GM23338 (cell line): ENCODE results near the gene PCCB.

Experiments used
- CTCF ChIP-seq, 2 experiments: fragments of 200-600 bp in 1 of 2; sonication (generic) in 1 of 2; conservative IDR thresholded peaks; 2 replicates each; pipeline versions ENCODE4 v1.5.1 to v1.6.1; 2016 to 2017; ENCODE audit warnings: antibody characterized with exemption in 2 of 2, low read depth in 2 of 2, mild to moderate bottlenecking in 2 of 2, moderate library complexity in 1 of 2
- EZH2 ChIP-seq: fragments of 200-600 bp; sonication (generic); IDR thresholded peaks from one replicate; pipeline ENCODE4 v1.8.0; 2017; ENCODE audit warnings: antibody characterized with exemption, mild to moderate bottlenecking, low read depth; ENCODE audit not compliant: unreplicated experiment
- POLR2AphosphoS5 ChIP-seq: IDR thresholded peaks from 2 replicates; pipeline ENCODE4 v1.6.1; 2016; ENCODE audit warnings: antibody characterized with exemption, low read depth

- TF ChIP-seq CTCF (conservative IDR thresholded peaks at IDR 0.05; ENCODE audit: low read depth in 2 of 2) = no peak
- no peak for TF ChIP-seq EZH2
- no peak for TF ChIP-seq POLR2AphosphoS5
Measured at GRCh38 chr3:136277634-136278033, 27.5 kb downstream of the PCCB start.
